HL-60/S4 (cell line): ENCODE data around the gene XYLT1.

Experiments
- in situ Hi-C: fragments of 300-500 bp; cut with MboI; formaldehyde crosslinking; loops from 2 replicates; pipeline ENCODE4 v1.14.3; 2022; ENCODE audit warnings: low sequenced_read_pairs

The XYLT1 gene

DNA sequence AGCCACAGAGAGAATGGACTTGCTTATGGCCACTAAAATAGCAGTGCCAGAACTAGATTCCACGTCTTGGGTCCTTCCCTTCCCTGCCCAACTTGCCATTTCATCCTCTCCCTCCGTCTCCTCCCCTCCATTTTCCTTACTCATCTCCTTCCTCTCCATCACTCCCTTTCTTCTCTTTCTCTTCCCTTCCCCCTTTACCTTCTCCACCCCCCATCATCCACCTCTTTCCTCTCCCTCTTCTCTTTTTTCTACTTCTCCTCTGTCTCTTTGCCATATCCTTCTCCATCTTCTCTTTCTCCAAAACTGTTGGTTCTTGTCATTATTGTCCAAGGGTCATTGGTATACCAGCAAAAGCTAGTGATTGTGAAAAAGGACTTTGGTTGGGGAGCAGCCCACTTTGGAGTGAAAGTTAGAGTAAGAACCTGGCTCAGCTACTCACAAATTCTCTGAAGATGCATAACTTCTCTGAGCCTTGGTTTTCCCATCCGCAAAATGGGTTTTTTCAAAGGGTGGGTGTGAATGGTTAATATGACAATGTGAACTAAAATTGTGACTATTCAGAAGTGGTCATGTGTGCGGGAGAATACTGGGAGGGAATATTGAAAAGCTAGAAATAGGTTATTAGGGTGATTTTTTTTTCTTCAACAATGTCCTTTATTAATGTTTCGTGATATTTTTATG, 393.8 kb downstream of the XYLT1 start:
- in situ Hi-C loops, result no loop called here

- in situ Hi-C loops, result no loop called here
Measured at GRCh38 chr16:17076092-17076754, 394.5 kb downstream of the XYLT1 start.

- in situ Hi-C loops, result no loop called here
Measured at GRCh38 chr16:17072104-17072503, 398.7 kb downstream of the XYLT1 start.

DNA sequence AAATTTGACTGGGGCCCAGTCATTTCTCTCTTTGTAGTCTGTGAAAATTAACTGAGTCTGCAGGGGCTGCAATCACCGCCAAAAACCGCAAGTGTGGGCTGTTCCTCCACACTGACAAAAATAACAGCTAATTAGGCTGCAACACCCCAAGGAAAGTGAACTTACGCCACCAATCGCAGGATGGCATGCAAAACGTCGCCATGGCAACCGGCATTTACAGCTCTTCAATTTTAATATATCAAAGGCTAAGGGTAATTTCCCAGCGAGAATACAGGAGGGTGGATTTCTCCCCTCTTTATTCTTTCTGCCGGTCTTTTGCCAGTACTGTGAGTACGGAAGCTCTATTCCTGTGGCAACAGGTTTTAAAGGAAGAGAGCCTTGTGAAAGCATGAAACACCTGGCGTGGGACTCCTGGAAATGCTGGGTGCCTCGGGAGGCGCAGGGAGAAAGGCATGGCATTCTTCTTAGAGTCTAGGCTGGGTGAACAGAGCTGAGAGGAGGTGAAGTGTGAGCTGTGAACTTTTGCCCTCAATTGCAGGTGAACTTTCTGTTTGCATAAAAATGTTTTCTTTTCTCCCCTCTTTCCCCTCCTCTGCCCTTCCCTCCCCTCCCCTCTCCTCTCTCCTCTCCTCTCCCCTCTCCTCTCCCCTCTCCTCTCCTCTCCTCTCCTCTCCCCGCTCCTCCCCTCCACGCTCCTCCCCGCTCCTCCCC, 399.7 kb downstream of the XYLT1 start:
- in situ Hi-C loops, result no loop called here

DNA sequence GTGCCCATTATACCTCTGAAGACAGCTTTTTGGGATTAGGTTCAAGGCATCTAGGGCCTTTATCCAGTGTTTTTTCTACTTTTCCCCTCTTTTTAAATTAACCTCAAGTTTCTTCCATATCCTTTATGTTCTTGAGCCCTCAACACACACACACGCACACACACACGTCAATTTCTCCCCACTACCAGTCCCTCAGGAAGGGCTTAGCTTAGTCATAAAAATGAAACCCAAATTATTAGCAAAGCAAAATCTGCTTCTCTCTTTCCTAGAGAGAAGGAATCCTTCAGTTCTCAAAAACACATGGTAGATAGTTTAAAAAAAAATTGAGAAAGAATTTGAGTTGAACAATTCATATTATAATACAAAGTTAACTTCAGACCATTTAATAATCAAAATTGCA, 401.1 kb downstream of the XYLT1 start:
- in situ Hi-C loops, result no loop called here

- in situ Hi-C loops, result no loop called here
Measured at GRCh38 chr16:17068524-17068923, 402.2 kb downstream of the XYLT1 start.

GRCh38 chr16:17067882-17068281, 402.9 kb downstream of the XYLT1 start:
- in situ Hi-C loops, result no loop called here

DNA sequence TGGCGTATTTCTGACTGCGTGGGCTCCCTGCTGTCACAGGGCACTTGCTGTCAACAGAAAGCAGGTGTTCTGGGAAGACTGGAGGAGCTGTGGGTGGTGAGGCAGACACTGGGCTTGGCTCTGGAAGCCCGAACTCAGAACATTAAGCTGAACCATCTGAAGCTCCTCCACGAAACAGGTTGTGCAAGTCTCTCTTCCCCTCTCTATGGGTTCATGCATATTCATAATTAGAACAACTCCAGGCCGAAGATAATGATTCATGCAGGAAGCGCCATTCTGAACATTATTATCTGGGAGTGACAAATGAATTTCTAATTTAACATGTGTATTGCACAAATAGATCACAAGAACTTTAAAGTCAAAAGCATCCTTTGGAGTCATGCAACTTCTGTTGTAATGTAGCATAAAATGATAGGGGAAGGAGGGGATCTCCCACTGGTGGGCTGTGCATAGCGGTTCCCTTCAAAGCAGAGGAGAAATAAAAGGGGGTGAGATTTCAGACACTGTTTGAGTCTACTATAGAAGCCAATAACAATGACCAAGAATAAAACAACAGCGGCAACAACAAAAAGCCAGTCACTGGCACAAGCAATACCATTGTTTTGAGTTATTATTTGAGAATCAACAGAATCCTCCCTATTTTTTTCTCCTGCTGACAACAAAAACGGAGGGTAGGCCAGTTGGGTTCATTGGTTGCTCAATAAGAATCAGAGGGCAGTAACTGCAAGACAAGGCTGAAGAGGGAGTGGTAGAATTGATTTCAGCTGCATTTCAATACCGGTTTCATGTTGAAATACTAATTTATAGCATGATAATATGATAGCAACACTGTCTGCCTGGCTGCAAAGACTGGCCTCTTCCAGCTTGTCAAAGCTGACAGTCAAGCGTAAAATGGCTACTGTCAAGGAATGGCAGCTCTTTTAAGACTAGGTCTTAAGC, 407.3 kb downstream of the XYLT1 start:
- in situ Hi-C loops, result no loop called here

- in situ Hi-C loops, result no loop called here
Measured at GRCh38 chr16:17062676-17063075, 408.1 kb downstream of the XYLT1 start.

- in situ Hi-C loops, result no loop called here
Measured at GRCh38 chr16:17061326-17061725, 409.4 kb downstream of the XYLT1 start.

GRCh38 chr16:17058471-17058870, 412.3 kb downstream of the XYLT1 start:
- in situ Hi-C loops, result no loop called here

GRCh38 chr16:17056666-17057065, 414.1 kb downstream of the XYLT1 start:
- in situ Hi-C loops, result no loop called here

DNA sequence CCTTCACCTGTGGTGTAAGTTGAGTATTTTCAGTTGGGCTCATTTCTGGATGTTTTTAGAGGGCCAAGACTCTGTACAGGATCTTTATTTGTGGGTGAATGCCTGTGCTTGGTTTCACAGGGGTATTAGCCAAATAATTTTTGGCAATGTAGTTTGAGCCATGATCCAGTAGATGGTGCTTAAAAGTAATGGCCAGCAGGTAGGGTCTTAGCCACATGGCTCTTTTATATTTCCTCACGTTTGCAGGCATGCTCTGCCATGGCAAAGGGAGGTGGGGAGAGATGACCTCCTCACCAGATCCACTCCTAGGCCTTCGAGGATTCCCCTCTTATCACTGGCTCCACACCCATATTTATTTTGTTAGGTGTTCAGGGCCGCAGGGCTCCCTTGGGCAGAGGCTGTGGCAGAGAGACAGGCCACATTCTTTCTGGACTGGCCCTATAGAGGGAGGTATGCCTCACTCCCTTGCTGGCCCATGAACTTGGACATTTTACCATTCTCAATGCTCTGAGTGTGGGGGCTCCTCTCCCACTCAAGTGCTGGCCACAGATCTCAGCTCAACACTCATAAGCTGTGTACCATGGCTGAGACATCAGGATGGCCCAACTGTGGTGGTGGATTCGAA, 417.1 kb downstream of the XYLT1 start:
- in situ Hi-C loops, result no loop called here
